Stimulated activated CD4-positive, alpha-beta T cell treated with anti-CD3 and anti-CD28 coated beads, Interleukin-15, amount 100 ng/mL, for 1 hour (primary cell): ENCODE measurements around the gene HNRNPA2B1.
"Not testable (repeated sequence)": the region's sequence is repeated elsewhere in the genome, so short reads cannot be mapped to it uniquely, and the experiment has no call there.

ENCODE experiments used
- DNase-seq, 2 donors: peaks; one replicate each; pipeline ENCODE4 v3.0.0-alpha.2; 2020; ENCODE audit warnings: low read depth in 1 of 2, low spot score in 1 of 2

Gene HNRNPA2B1

GRCh38 chr7:26147646-26148306, 52.8 kb downstream of the HNRNPA2B1 start:
- not testable (repeated sequence) for DNase-seq

GRCh38 chr7:26147030-26147429, 53.5 kb downstream of the HNRNPA2B1 start:
- no peak for DNase-seq

DNA sequence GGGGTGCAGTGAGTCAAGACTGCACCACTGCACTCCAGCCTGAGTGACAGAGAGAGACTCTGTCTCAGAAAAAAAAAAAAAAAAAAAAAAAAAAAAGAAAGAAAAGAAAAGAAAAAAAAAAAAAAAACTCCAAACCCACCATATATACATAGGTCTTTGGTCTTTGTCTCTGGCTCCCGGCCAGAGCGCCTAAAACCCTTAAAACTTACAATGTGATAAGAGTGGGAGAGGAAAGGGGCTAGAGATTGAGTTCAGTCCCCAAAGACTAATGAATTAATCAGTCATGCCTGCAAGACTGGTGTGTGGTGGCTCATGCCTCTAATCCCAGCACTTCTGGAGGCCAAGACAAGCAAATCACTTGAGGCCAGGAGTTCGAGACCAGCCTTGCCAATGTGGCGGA, 55.3 kb downstream of the HNRNPA2B1 start:
- DNase-seq, result no peak

DNA sequence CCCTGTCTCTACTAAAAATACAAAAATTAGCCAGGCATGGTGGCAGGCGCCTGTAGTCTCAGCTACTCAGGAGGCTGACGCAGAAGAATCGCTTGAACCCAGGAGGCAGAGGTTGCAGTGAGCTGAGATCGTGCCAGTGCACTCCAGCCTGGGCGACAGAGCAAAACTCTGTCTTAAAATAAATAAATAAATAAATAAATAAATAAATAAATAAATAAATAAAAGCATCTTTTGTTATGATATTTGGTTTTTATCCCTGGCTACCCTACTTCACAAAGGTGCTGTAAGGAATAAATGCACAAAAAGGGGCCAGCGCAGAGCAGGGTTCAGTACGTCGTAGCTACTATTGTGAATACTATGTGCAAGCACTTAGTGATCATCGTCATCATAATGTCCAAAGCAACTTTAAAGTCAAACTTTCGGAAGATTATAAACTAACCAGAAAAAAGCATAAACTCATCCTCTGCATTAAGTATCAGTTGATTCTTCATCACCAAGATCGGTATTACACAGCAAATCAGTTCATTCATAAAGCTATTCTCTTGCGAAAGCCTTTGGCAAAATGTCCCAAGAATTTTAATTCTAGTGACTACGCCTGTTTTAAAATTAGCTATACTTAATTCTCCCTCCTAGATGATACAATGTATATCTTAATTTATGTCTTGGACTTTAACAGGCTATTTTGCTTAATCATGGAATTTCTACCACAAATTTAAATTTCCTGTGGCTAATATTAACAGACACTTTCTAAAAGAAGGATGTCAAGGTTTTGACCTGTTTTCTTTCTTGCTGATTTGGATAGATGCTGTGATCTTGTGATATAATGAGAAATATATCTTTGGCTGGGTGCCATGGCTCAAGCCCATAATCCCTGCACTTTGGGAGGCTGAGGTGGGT, 56.1 kb downstream of the HNRNPA2B1 start:
- DNase-seq, result no peak

- no peak for DNase-seq
Measured at GRCh38 chr7:26143298-26144048, 57.1 kb downstream of the HNRNPA2B1 start.

DNA sequence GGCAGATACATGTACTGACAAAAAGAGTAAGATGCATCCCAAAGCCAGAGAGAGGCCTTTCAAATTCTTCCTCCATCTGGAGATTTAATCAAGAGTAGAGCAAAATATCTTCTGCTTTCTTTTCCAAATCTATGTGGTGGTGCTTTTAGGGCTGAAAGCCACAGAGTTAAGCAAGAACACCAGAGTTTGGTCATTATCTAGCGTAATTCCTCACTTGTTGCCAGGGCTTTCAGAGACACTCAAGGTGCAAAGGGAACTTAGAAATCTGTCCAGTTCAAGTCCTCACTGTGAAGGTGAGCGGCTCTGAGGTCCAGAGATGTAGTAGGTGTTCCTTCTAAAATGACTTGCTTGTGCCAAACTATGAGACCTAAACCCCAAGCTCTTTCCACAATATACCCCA, 59.5 kb downstream of the HNRNPA2B1 start:
- no peak for DNase-seq

DNA sequence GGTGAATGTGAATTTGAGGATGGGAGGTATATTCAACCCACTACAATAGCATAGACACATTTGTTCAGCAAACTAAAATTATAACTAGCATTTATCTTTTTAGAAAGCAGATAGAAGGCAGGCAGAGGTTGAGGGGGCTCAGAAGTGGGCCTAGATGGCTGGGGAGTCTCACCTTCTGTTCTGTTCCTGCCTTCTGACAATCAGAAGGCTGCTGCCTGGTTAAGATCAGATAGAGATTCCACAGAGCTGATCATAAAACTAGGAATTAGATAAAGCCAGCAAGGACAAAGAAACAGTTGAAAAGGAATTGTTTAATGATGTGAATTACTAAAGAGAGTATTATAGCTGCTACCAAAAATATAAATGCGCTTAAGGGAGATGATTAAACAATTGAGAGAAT, 60.2 kb downstream of the HNRNPA2B1 start:
- DNase-seq, result no peak
